Glomerular visceral epithelial cell (primary cell): ENCODE results near the gene SPRTN.

Experiments used
- DNase-seq: peaks from one replicate; pipeline ENCODE4 v3.0.0-alpha.2; 2016; ENCODE audit errors: extremely low spot score

Gene SPRTN

GRCh38 chr1:231376875-231377549, 38.9 kb downstream of the SPRTN start:
- peak; percentile 59 for DNase-seq

- no peak for DNase-seq
Measured at GRCh38 chr1:231381729-231382128, 43.6 kb downstream of the SPRTN start.

- DNase-seq: no peak
Measured at GRCh38 chr1:231382426-231382825, 44.3 kb downstream of the SPRTN start.

- no peak for DNase-seq
Measured at GRCh38 chr1:231383159-231383860, 45.2 kb downstream of the SPRTN start.

GRCh38 chr1:231384696-231385415, 46.8 kb downstream of the SPRTN start:
- DNase-seq: no peak

- DNase-seq: no peak
Measured at GRCh38 chr1:231385416-231385748, 47.3 kb downstream of the SPRTN start.

GRCh38 chr1:231386466-231386865, 48.4 kb downstream of the SPRTN start:
- DNase-seq: no peak

- no peak for DNase-seq
Measured at GRCh38 chr1:231387770-231388669, 49.9 kb downstream of the SPRTN start.

GRCh38 chr1:231390071-231390470, 52.0 kb downstream of the SPRTN start:
- DNase-seq: peak; percentile 53

GRCh38 chr1:231392389-231393131, 54.5 kb downstream of the SPRTN start:
- DNase-seq: no peak

- peak; percentile 59 for DNase-seq
Measured at GRCh38 chr1:231393668-231394067, 55.6 kb downstream of the SPRTN start.

GRCh38 chr1:231395076-231395997, 57.2 kb downstream of the SPRTN start:
- DNase-seq: peak; percentile 86

- no peak for DNase-seq
Measured at GRCh38 chr1:231395998-231396390, 57.9 kb downstream of the SPRTN start.

- no peak for DNase-seq
Measured at GRCh38 chr1:231396643-231397042, 58.5 kb downstream of the SPRTN start.

- DNase-seq: no peak
Measured at GRCh38 chr1:231397886-231398671, 60.0 kb downstream of the SPRTN start.

- no peak for DNase-seq
Measured at GRCh38 chr1:231401478-231401877, 63.4 kb downstream of the SPRTN start.

- DNase-seq: no peak
Measured at GRCh38 chr1:231404318-231404717, 66.2 kb downstream of the SPRTN start.
